ENCODE data around the gene TP53TG5.
A peak's percentile ranks its signal among the peaks of the same experiment; 100 is the strongest.

The TP53TG5 gene

DNA sequence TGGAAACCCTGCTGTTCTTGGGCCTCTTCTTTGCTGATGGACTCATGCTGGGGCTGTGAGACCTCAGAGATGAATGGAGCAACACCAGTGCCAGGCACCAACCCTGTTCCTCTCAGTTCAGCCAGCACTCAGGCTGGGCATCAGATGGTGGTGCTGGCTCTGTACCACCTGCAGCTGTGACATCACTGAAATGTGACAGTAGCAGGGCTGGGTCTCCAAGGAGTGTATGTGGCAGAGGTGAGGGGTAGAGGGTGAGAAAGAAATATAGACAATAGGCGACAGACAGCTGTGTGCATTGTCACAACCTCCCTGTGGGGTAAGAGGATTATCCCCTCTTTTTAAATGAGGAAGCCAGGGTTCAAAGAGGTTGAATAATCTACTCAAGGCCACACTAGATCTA is at the start of gene TP53TG5:
TP53TG5 (minus strand) TSS at position 135 of the 400 bp plus-strand sequence; CDS start at position 46, 89 bp downstream.
- DNase-seq, result no peak

DNA sequence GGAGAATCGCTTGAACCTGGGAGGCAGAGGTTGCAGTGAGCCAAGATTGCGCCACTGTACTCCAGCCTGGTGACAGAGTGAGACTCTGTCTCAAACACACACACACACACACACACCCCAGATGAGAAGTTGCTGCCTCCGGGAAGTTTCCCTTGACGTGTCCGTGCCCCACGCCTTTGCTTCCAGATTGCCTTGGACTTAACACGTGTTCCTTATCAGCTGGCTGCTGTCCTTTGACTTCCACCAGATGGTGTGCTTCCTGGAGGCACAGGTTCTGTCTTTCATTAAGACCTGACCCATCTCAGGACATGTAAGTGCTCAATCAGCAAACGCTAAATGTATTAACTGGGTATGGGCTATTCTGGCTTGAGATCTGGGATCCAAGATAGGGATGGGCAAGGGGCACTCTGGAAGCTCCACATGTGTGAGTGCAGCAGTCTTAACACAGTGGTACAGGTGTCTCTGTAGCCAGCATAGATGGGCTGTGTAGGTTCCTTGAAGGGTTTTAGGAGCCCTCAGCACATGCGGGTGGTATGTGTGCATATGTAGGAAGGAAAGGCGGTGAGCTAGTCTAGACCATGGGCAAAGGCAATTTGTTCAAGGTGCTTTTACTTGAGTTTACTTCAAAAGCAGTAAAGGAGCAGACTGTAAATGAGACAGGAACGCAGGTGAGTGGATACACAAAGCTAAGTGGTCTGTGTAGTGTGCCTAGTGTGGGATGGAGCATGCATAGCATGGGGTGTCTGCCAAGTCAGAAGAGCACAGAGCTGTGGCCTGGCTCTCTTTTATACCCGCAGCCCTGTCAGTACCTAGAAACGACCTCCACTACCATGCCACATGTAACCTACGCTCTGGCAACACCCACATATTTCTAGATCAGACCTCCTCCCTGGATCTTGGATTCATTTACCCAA is 49.4 kb upstream of the TP53TG5 start:
- no peak for DNase-seq

DNA sequence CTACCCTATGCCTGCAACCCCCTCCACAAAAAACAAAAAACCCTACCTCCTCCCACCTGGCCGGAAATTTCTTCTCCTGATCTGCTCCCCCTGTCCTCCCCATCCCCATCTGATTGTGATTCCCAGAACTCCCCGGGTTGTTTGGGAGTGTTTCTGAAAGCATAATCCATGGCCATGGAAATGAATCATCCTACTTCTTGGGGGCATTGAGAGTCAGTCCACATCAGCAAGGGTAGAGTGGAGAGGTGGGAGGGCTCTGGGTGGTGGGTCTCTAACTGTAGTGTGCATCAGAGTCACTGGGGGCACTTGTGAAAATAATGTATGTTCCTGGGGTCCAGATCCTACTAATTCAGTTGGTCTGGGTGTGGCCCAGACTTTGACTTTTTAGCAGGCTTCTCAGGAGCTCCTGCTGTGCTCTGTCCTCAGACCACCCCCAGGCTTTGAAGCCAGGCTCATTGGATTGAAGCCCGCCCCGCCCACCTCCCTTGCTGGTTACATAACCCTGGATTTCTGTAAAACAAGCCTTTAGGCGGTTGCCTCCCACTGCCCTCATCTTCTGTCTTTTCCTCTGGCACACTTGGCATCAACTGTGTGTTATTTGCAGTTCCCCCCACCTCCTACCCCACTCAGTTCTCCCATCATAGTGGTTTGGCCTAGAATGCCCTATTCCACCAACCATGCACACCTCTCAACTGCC is 48.3 kb upstream of the TP53TG5 start:
- DNase-seq, result no peak

DNA sequence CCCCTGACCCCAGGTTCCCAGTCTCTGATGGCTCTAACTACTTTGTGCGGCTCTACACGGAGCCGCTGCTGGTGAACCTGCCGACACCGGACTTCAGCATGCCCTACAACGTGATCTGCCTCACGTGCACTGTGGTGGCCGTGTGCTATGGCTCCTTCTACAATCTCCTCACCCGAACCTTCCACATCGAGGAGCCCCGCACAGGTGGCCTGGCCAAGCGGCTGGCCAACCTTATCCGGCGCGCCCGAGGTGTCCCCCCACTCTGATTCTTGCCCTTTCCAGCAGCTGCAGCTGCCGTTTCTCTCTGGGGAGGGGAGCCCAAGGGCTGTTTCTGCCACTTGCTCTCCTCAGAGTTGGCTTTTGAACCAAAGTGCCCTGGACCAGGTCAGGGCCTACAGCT is 47.4 kb upstream of the TP53TG5 start:
- DNase-seq, result no peak

DNA sequence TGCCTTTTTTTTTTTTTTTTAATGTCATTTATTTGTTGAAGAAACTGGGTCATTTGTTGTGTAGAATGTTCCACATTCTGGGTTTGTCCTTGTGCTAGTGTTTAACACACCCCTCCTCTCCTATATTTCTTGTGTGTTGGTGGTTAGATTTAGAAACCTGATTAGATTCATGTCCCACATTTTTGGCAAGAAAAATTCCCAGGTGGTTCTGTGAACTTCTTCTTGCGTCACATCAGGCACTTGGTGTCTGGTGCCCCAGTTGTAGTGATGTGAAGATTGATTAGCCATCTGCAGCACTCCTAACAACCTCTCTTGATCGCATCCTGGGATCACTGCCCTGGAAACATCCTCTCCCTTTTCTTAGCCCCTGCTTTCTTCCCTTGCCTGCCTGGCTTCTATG is 45.6 kb upstream of the TP53TG5 start:
- no peak for DNase-seq

DNA sequence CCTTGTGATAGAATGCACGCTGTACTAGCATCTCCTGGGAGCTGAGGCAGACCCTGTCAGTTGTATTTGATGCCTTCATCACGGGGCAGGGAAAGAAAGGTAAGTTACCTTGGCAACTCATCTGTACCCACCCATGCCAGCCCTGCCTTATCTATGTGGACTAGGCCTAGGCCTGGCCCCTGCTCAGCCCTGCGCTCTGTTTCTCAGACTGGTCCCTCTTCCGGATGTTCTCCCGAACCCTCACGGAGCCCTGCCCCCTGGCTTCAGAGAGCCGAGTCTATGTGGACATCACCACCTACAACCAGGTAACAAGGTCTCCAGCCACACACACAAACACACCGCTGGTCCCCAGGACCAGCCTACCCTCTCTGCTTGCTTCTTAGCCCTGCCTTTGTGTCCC is 42.0 kb upstream of the TP53TG5 start:
- DNase-seq, result no peak

DNA sequence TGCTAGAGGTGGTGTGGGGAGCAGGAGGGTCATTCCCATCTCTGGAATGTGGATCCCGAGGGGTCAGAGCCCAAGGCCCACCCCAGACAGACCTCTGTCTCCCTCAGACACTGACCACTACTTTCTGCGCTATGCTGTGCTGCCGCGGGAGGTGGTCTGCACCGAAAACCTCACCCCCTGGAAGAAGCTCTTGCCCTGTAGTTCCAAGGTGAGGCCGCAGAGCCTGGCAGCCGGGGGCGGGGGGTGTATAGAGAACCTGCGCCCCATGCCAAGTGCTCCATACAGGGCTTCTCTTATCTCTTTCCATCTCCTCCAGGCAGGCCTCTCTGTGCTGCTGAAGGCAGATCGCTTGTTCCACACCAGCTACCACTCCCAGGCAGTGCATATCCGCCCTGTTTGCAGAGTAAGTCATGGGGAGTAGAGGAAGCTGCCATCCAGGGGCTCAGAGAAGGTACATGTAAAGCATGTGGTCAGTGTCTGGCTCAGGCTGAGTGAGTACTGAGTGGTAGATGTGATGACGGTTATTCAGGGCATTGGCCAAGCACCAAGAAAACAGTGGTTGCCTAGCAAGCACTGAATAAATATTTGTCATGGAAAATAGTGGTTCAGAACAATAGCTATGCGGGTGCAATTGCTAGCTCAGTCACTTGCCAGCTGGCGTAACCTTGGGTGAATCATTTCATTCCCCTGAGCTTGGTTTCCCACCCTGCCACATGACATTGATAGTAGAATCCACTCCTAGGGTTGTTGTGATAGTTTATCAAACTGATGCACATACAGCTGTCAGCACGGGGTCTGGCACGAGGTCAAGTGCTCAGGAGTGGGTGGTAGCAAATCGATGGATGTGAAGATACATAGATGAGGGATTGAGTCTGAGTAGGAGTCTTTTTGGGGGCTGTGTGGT is 41.3 kb upstream of the TP53TG5 start:
- peak; percentile 98 for DNase-seq

DNA sequence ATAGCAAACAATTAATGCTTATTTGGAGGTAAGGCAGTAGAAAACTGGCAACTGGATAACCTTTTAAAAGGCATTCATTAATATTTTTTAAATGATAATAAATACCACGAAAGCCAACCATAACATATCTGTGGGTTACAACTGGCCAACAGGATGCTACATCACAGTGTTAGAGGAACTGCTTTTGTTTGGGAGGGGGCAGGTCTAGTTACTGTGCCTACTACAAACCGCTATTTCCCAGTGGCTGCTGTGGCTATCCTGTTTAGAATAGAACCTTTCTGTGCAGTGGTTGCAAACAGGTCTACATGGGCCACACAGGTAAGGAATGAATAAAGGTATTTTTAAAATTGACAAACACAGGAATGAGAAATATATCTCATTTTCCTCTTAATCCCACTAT is 38.8 kb upstream of the TP53TG5 start:
- DNase-seq, result no peak

DNA sequence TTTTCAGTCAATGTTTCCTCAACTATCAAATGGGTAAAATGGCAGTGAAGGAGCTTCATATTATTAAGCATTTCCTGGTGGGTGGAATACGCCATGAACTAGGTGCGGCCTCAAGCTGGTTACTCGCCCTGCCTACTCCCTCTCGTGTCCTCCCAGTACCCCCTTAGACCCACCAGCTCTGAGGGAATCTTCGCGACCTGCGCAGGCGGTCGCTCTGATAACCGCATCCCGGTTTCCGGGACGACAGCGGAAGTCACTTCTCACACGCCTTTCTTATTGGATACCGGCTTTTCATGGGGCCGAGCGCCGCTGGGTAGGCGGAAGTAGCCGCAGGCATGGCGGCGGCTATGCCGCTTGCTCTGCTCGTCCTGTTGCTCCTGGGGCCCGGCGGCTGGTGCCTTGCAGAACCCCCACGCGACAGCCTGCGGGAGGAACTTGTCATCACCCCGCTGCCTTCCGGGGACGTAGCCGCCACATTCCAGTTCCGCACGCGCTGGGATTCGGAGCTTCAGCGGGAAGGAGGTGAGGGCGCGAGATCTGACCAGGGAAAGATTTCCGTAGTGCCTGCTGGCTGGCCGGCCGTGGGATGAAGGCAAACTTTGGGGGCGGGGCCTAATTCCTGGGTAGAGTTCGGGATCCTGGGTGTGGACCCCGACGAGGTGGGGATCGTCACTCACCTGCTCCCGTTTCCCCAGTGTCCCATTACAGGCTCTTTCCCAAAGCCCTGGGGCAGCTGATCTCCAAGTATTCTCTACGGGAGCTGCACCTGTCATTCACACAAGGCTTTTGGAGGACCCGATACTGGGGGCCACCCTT is 37.9 kb upstream of the TP53TG5 start, which contains the start of gene PIGT:
PIGT (plus strand) TSS at position 320 of the 816 bp plus-strand sequence; CDS start at position 336, 16 bp downstream.
- DNase-seq, result peak; percentile 94

DNA sequence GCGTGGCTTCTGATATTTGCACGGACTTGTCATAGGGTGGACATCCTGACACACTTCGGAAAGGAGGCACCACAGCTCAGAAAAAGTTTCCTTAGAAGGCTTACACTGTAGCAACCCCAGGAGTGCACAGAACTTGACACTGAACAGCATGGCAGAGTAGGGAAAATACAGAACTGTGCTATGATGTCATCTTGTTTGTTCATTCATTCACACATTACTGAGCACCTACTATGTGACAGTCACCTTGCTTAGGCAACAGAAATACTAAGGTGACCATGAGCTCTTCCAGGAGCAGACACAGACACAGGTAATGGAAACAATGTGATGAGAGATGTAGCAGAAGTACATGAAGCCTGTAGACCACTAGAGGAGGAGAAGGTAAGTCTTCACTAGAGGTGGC is 35.4 kb upstream of the TP53TG5 start:
- no peak for DNase-seq

DNA sequence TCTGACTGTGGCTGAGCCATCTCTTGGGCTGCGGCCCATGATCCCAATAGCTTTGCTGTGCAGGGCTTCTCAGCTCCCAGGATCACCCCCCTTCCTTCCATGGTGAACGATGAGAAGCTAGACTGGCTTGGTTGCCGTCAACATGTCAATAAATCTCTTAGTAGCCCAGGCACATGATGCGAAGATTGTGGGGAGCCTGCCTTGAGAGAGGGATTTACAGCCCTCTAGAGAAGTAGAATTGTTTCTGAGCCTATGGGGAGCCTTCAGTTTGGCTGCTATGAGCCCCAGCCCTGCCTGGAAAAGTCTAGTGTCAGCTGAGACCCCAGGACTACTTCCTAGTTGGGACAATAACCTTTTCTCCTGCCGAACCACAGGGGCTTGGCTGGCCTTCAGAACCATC is 34.5 kb upstream of the TP53TG5 start:
- no peak for DNase-seq

DNA sequence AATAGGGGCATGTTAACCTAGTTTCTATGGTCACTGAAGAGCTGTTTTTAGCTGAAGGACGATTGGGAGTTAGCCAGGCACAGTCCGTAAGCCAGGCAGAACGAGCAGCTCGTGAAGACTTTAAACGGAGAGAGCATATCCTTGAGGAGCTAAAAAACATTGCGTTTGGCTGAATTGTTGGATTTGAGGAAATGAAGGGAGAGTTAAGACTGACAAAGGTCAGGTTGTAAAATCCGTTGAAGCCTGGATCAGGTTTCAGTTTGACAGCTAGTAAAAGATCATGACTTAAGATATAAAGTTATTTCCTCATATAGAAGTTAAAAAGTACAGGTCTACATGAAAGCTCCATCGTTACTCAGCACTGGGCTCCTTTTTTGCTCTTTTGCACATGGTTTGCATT is 32.8 kb upstream of the TP53TG5 start:
- no peak for DNase-seq

DNA sequence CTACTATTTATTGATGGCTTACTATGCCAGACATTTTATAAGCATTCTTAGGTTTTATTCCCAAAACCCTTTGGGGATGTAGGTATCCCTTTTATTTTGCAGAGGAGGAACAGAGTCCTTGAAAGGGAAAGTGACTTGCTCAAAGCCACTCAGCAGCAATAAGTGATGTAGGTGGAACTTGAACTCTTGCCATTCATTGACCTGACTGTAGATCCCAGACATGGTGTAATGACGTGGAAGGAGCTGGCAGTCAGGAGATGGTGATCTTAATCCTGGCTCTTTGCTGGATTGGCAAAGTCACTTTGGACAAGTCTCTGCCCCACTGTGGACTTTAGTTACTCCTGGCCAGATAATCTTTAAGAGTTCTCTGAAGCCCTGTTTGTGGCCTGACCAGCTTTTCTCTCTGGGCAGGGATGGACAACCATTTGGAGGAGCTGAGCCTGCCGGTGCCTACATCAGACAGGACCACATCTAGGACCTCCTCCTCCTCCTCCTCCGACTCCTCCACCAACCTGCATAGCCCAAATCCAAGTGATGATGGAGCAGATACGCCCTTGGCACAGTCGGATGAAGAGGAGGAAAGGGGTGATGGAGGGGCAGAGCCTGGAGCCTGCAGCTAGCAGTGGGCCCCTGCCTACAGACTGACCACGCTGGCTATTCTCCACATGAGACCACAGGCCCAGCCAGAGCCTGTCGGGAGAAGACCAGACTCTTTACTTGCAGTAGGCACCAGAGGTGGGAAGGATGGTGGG is 31.6 kb upstream of the TP53TG5 start:
- no peak for DNase-seq

DNA sequence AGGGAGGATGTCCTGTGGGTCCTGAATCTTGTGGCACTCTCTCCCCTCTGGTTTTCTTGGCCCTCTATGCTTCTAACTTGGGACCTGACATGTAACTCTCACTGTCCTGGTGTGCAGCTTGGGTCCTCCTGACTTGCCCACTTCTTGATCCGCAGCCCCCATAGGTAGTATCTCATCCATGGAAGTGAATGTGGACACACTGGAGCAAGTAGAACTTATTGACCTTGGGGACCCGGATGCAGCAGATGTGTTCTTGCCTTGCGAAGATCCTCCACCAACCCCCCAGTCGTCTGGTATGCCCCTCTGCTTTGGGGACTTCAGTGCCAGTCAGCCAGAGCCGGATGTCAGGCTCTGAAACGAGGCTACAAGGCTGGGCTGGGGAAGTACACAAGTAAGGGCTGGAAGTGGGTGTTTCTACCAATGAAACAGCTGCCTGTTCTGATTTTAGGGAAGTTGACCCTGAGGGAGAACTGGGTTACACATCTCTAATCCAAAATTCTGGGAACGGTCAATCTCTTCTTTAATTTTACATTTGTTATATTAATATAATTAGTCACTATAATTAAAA is 30.6 kb upstream of the TP53TG5 start:
- DNase-seq, result no peak

DNA sequence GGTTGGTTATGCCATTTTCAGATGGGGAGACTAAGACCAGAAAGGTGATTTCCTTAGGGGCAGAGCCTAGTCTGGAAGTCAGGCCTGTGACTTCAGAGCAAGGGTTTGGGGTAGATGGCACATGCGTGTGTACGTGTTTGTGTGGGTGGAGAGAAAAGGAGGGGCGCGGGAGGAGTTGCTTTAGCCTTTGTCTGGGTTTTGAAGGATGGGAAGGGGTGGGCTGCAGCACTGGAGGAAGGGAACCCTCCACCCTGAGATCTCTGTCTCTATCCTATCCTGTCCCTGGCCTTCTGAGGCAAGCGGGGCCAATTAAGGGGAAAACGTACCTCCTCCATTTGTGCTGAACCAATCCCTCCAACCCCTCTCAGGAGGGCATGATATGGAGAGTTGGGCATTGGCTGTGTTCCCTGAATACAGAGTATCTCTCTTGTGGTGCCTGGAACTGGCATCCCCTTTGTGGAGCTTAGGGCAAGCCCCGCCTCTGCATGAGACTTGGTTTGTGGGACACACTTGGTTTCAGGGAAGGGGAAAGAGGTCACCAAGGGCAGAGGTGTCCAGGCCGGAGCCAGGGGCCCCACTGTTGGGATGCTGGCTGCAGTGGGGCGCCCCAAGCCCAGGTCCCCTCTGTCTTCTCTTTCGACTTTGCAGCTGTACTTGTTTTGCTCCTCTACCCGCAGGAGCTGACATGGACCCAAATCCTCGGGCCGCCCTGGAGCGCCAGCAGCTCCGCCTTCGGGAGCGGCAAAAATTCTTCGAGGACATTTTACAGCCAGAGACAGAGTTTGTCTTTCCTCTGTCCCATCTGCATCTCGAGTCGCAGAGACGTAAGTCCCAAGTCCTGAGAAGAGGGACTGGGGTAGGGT is 29.9 kb upstream of the TP53TG5 start, which contains the start of gene DBNDD2:
DBNDD2 (plus strand) TSS at position 507 of the 863 bp plus-strand sequence; CDS start at position 686, 179 bp downstream.
- no peak for DNase-seq

DNA sequence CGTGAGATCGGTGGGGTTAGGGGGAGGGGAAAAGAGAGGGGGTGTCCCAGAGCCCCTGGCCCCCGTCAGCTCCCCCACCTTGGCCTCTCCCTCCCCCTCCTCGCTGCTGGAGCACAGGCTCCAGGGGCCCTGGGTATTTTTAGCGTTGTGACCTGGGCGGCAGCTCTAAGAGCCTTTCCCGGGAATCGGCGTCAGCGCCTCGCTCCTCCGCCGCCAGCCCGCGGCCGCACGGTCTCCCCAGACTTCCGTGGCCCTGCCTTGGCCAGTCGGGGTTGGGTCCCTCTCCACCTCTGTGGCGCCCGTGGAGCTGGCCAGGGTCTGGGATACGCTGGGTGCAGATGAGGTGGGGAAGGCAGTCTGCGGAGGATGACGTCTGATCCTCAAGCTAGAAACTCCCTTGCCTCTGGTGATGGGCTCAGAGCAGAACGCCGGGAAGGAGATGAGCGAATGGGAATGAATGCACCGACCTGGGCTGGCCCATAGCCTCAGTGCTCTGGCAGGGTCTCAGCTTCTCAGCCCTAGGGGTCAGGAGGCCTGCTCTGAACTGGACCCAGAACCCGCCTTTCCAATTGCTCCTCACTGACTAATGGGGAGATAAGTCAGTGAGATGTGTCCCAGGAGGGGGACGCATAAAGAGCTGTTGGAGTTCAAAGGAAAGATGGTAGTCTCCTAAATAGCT is 29.1 kb upstream of the TP53TG5 start:
- peak; percentile 53 for DNase-seq

DNA sequence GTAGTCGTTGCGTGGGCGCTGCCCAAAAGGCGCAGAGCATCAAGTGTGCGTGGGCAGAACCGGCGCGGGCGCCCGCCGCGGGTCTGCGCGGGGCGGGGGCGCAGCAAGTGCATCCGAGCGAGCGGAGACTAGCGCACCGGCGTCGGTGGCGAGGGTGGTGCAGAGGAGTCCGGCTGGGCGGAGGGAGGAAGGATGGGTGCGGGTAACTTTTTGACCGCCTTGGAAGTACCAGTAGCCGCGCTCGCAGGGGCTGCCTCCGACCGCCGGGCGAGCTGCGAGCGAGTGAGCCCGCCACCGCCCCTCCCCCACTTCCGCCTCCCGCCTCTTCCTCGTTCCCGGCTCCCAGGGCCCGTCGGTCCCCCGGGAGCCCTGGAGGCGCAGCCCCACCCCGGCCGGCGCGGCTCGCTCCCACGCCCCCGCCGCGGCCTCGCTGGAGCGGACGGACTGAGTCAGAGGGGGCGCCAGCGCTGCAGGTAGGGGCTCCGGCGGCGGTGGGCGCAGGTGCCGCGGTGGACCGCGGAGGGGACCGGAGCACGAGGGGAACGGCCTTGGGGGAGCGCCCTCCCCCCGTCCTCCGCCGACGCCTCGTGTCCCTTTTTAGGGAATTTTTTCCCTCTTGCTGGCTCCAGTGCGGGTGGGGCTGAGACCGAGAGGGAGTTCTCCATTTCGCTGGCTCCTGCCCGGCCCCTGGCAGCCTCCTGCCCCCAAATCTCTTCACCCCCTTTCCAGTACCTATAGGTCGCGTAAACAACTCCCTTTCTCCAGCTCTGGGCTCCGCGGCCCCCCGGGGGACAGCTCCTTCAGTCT is 28.3 kb upstream of the TP53TG5 start:
- peak; percentile 72 for DNase-seq

DNA sequence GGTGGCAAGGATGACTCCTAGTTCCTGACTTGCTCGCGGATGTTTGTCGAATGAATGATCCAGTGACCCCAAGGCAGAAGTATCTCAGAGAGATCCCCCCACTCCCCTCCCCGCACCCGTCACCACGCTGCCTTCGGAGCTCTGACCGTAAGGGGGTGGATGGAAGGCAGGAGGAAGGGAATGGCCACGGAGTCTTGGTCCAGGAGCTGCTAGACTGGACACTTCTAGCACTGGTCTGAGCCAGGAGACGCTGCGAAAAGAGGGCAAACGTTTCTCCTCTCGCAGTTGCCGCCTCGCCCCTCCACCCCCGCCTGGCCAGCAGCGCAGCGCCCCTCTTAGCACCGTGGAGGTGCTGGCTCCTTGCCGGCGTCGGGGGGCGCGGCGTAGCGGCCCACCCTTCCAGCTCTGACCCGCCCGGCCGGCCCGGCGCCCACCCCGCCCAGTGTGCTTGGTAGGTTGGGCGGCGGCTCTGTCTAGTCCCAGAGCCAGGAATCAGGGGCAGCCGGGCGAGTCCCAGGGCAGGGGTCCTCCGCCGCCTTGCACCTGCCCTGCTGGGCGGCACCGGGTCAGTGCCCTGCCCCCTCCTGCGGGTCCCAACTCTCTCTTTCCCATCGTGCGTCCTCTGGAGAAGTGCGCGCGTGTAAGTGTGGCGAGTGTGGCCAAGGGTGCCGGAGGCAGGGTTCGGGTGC is 27.6 kb upstream of the TP53TG5 start:
- DNase-seq, result no peak
